Measurements from ENCODE around the gene CNKSR2.

GRCh38 chrX:21656587-21657317 is 282.5 kb downstream of the CNKSR2 start:
- no peak for TF ChIP-seq POLR2A (IDR thresholded peaks at IDR 0.05)
- TF ChIP-seq CTCF (IDR thresholded peaks at IDR 0.05), result no peak

All from lower leg skin (tissue), 3 donors.